MM.1S (cell line): Measurements from ENCODE around the gene MRPS15.

Experiments used
- DNase-seq: peaks from one replicate; pipeline ENCODE4 v3.0.0-alpha.2; 2015
- H2AFZ ChIP-seq: fragments of 300-600 bp; sonication (generic); 2 replicates; pipeline ENCODE4 v1.6.0; 2016; ENCODE audit warnings: antibody characterized with exemption, low read length
- H3F3A ChIP-seq: fragments of 300-600 bp; sonication (generic); 2 replicates; pipeline ENCODE4 v1.6.1; 2016; ENCODE audit warnings: mild to moderate bottlenecking, antibody characterized with exemption, low read length, moderate library complexity, mixed read lengths; ENCODE audit not compliant: insufficient read depth
- H3K27ac ChIP-seq: fragments of 300-600 bp; sonication (generic); 2 replicates; pipeline ENCODE4 v1.5.1; 2016; ENCODE audit warnings: mild to moderate bottlenecking, low read length
- H3K27me3 ChIP-seq: fragments of 300-600 bp; sonication (generic); replicated peaks from 2 replicates; pipeline ENCODE4 v1.6.0; 2016; ENCODE audit warnings: low read length; ENCODE audit not compliant: insufficient read depth
- H3K36me3 ChIP-seq: fragments of 300-600 bp; sonication (generic); replicated peaks from 2 replicates; pipeline ENCODE4 v1.6.1; 2016; ENCODE audit warnings: mild to moderate bottlenecking, low read length, mixed read lengths; ENCODE audit not compliant: insufficient read depth
- H3K4me1 ChIP-seq: fragments of 300-600 bp; sonication (generic); 2 replicates; pipeline ENCODE4 v1.6.1; 2016; ENCODE audit warnings: low read length, mixed read lengths
- H3K4me2 ChIP-seq: fragments of 300-600 bp; sonication (generic); 2 replicates; pipeline ENCODE4 v1.6.0; 2016; ENCODE audit warnings: low read depth, low read length
- H3K4me3 ChIP-seq: fragments of 300-600 bp; sonication (generic); 2 replicates; pipeline ENCODE4 v1.5.1; 2016; ENCODE audit warnings: low read length, mixed read lengths
- H3K79me2 ChIP-seq: fragments of 300-600 bp; sonication (generic); 2 replicates; pipeline ENCODE4 v1.6.1; 2016; ENCODE audit warnings: mixed run types, low read length, mixed read lengths
- H3K9ac ChIP-seq: fragments of 300-600 bp; sonication (generic); 2 replicates; pipeline ENCODE4 v1.6.1; 2016; ENCODE audit warnings: low read length, mixed read lengths
- H3K9me2 ChIP-seq: fragments of 300-600 bp; sonication (generic); replicated peaks from 2 replicates; pipeline ENCODE4 v1.6.1; 2016; ENCODE audit warnings: mild to moderate bottlenecking, low read length, mixed read lengths; ENCODE audit not compliant: insufficient read depth
- H3K9me3 ChIP-seq: fragments of 300-600 bp; sonication (generic); replicated peaks from 2 replicates; pipeline ENCODE4 v1.6.1; 2016; ENCODE audit warnings: mild to moderate bottlenecking, low read length, mixed read lengths; ENCODE audit not compliant: insufficient read depth
- H4K20me1 ChIP-seq: fragments of 300-600 bp; sonication (generic); 2 replicates; pipeline ENCODE4 v1.6.1; 2016; ENCODE audit warnings: mild to moderate bottlenecking, low read length, moderate library complexity, mixed read lengths; ENCODE audit not compliant: insufficient read depth
- EZH2 ChIP-seq: fragments of 300-600 bp; sonication (generic); optimal IDR thresholded peaks from 2 replicates; pipeline ENCODE3; 2017; ENCODE audit warnings: low read depth, mild to moderate bottlenecking, antibody characterized with exemption, low read length, mixed read lengths
- EZH2phosphoT487 ChIP-seq: fragments of 300-600 bp; sonication (generic); IDR thresholded peaks from 2 replicates; pipeline ENCODE4 v1.6.1; 2018; ENCODE audit warnings: antibody characterized with exemption, low read length
- TF ChIP-seq, protein P1 (sequence below): fragments of 300-600 bp; sonication (generic); IDR thresholded peaks from 2 replicates; pipeline ENCODE4 v1.5.1; 2016; ENCODE audit warnings: antibody characterized with exemption, low read length, mixed read lengths

The MRPS15 gene

DNA sequence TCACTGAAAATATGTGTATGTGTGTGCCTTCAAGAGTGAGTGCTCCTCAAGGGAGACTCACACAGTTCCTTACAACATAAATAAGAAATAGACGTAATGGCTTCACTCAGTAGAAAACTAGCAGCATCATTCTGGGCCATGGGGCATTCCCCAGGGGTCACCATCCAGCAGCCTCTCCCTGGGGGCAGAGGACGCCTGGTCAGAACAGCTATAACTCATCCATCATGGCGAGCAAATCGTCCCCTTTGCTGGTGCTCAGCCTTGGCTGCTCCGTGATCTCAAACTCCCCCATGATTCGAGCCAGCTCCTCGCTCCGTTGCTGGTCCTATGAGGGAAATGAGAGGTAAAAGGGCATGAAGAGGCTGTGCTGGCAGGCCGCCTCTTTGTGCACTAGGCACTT lies 46.3 kb downstream of the MRPS15 start:
- Histone ChIP-seq H3K36me3 (no peaks in the 10 kb centered on the region), H3K79me2 (no peaks in the 10 kb centered on the region), H3K4me3 (no peak overlapping the region), H3K9ac (no peak overlapping the region), H3K9me2 (no peaks in the 10 kb centered on the region), H3K4me2 (no peak overlapping the region), H3K9me3 (no peaks in the 10 kb centered on the region), H3K27ac (no peak overlapping the region), H4K20me1 (no peaks in the 10 kb centered on the region), H2AFZ (no peak overlapping the region), H3K4me1 (peaks cover 5% of the 10 kb centered on the region), H3K27me3 (no peaks in the 10 kb centered on the region), H3F3A (no peaks in the 10 kb centered on the region)
- no peak for DNase-seq
- TF ChIP-seq, protein P1, sequence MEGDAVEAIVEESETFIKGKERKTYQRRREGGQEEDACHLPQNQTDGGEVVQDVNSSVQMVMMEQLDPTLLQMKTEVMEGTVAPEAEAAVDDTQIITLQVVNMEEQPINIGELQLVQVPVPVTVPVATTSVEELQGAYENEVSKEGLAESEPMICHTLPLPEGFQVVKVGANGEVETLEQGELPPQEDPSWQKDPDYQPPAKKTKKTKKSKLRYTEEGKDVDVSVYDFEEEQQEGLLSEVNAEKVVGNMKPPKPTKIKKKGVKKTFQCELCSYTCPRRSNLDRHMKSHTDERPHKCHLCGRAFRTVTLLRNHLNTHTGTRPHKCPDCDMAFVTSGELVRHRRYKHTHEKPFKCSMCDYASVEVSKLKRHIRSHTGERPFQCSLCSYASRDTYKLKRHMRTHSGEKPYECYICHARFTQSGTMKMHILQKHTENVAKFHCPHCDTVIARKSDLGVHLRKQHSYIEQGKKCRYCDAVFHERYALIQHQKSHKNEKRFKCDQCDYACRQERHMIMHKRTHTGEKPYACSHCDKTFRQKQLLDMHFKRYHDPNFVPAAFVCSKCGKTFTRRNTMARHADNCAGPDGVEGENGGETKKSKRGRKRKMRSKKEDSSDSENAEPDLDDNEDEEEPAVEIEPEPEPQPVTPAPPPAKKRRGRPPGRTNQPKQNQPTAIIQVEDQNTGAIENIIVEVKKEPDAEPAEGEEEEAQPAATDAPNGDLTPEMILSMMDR, result no peak
- TF ChIP-seq EZH2 (no peak), EZH2phosphoT487 (no peak)

DNA sequence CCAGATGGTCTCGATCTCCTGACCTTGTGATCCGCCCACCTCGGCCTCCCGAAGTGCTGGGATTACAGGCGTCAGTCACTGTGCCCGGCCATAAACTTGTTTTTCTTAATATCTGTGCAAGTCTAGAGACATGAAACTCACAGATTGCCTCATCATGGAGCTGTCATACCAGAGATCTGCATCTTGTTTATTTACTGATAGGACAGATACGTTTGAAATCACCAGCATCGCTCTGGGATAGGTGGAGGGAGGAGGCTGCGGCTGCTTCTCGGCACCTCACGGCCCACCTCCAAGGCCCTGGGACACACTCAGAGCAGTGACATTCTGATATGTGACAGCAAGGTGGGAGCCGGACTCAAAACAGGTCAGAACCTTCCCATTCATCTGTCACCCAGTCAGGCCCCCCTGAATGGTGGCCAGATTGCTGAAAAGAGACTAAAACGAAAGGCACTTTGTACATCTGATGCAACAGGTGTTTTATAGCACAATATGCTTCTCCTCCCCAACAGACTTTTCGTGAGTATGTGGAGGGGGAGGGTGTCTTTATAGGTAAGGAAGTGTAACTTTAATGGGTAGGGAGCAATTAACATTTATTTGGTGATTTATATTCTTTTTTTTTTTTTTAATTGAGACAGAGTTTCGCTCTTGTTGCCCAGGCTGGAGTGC lies 48.4 kb downstream of the MRPS15 start:
- H3K36me3 ChIP-seq, result no peaks in the 10 kb centered on the region
- H3K4me3 ChIP-seq, result no peak overlapping the region
- H3K4me2 ChIP-seq, result no peak overlapping the region
- TF ChIP-seq, protein P1, result no peak
- TF ChIP-seq EZH2 (no peak), EZH2phosphoT487 (no peak)
- H3F3A ChIP-seq, result no peaks in the 10 kb centered on the region
- no peaks in the 10 kb centered on the region for H3K27me3 ChIP-seq
- H3K4me1 ChIP-seq, result peaks cover 9% of the 10 kb centered on the region
- DNase-seq, result no peak
- no peak overlapping the region for H3K9ac ChIP-seq
- H3K79me2 ChIP-seq, result no peaks in the 10 kb centered on the region
- H2AFZ ChIP-seq, result no peak overlapping the region
- H3K27ac ChIP-seq, result no peak overlapping the region
- no peaks in the 10 kb centered on the region for H3K9me2 ChIP-seq
- no peaks in the 10 kb centered on the region for H4K20me1 ChIP-seq
- no peaks in the 10 kb centered on the region for H3K9me3 ChIP-seq

DNA sequence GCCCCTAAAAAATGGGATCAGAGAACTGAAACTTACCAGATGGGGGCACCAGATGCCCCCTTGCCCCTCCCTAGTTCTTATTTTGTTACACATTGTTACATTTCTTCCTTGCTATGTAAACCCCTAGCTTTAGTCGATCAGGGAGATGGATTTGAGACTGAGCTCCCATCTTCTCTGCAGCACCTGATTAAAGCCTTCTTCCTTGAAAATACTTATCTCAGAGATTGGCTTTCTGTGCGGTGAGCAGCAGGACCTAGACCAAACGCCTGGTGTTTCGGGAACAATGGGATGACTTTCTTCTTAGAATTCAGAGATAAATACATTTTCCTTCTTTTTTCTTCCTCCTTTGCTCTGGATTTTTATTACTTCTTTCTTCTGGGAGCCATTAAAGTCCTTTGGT lies 49.8 kb downstream of the MRPS15 start:
- Histone ChIP-seq H3K36me3 (no peaks in the 10 kb centered on the region), H4K20me1 (no peaks in the 10 kb centered on the region)
- no peak for DNase-seq

More for the DNA sequence above, 49.8 kb downstream of the MRPS15 start:
- TF ChIP-seq, protein P1, result no peak
- TF ChIP-seq EZH2 (no peak), EZH2phosphoT487 (no peak)
- Histone ChIP-seq H3K9me3 (no peaks in the 10 kb centered on the region), H3K9me2 (no peaks in the 10 kb centered on the region), H3K9ac (no peak overlapping the region), H3K79me2 (no peaks in the 10 kb centered on the region), H2AFZ (no peak overlapping the region), H3F3A (no peaks in the 10 kb centered on the region), H3K27ac (no peak overlapping the region), H3K4me1 (peaks cover 4% of the 10 kb centered on the region; the same call in 1 of the 2 replicates), H3K4me2 (no peak overlapping the region), H3K4me3 (no peak overlapping the region), H3K27me3 (no peaks in the 10 kb centered on the region)
